Liver (tissue), 9 donors: Measurements from ENCODE around the gene C3. TPM values are rescaled to one million over a fixed set of nuclear protein-coding genes. Genes with fewer than 3 reads are reported as not detected.

Experiments used
- DNase-seq: peaks from one replicate; pipeline ENCODE4 v3.0.0-alpha.2; 2017; ENCODE audit warnings: low spot score
- H3K27ac ChIP-seq, 2 donors: one replicate each; pipeline ENCODE4 v1.7.0; 2013; ENCODE audit warnings: inconsistent platforms in 2 of 2, low read length in 2 of 2, control low read depth in 1 of 2, low read depth in 1 of 2, mild to moderate bottlenecking in 1 of 2
- H3K27me3 ChIP-seq, 4 donors: one replicate each; pipeline versions ENCODE4 v1.6.1 to v1.7.0; 2013; ENCODE audit warnings: low read length in 3 of 4, inconsistent platforms in 1 of 4, mild to moderate bottlenecking in 1 of 4, moderate library complexity in 1 of 4; ENCODE audit not compliant: control insufficient read depth in 4 of 4, insufficient read depth in 4 of 4
- H3K36me3 ChIP-seq, 4 donors: one replicate each; pipeline versions ENCODE4 v1.6.1 to v1.7.0; 2013; ENCODE audit warnings: low read length in 3 of 4, mild to moderate bottlenecking in 3 of 4, low read depth in 1 of 4, moderate library complexity in 1 of 4; ENCODE audit not compliant: control insufficient read depth in 4 of 4, insufficient read depth in 3 of 4
- H3K4me1 ChIP-seq, 4 donors: one replicate each; pipeline versions ENCODE4 v1.6.1 to v1.7.0; 2013; ENCODE audit warnings: low read length in 3 of 4, mild to moderate bottlenecking in 3 of 4, moderate library complexity in 1 of 4; ENCODE audit not compliant: control insufficient read depth in 4 of 4, insufficient read depth in 4 of 4
- H3K4me3 ChIP-seq, 3 donors: one replicate each; pipeline versions ENCODE4 v1.6.1 to v1.7.0; 2013; ENCODE audit warnings: low read length in 3 of 3, control low read depth in 1 of 3, low read depth in 1 of 3, mild to moderate bottlenecking in 1 of 3
- H3K9ac ChIP-seq, 2 donors: one replicate each; pipeline ENCODE4 v1.7.0; 2013; ENCODE audit warnings: low read length in 2 of 2, mild to moderate bottlenecking in 2 of 2, moderate library complexity in 2 of 2, control low read depth in 1 of 2, low read depth in 1 of 2
- H3K9me3 ChIP-seq, 4 donors: one replicate each; pipeline versions ENCODE4 v1.6.1 to v1.7.0; 2013; ENCODE audit warnings: low read length in 3 of 4; ENCODE audit not compliant: control insufficient read depth in 4 of 4
- EGR1 ChIP-seq, 2 donors: IDR thresholded peaks; 2 replicates each; pipeline ENCODE4 v1.6.1; 2016 to 2018; ENCODE audit warnings: antibody characterized with exemption in 2 of 2, low read depth in 2 of 2
- FOXA1 ChIP-seq: IDR thresholded peaks from 2 replicates; pipeline ENCODE4 v1.6.1; 2016; ENCODE audit warnings: antibody characterized with exemption
- FOXA2 ChIP-seq: IDR thresholded peaks from 2 replicates; pipeline ENCODE4 v1.6.1; 2016; ENCODE audit warnings: antibody characterized with exemption
- GABPA ChIP-seq, 2 donors: IDR thresholded peaks in 1 of 2; conservative IDR thresholded peaks in 1 of 2; 2 replicates each; pipeline ENCODE4 v1.6.1; 2016; ENCODE audit warnings: antibody characterized with exemption in 2 of 2, mild to moderate bottlenecking in 1 of 2, moderate library complexity in 1 of 2
- HNF4A ChIP-seq, 2 donors: conservative IDR thresholded peaks; 2 replicates each; pipeline ENCODE4 v1.6.1; 2016; ENCODE audit warnings: antibody characterized with exemption in 2 of 2, mild to moderate bottlenecking in 2 of 2
- HNF4G ChIP-seq: IDR thresholded peaks from 2 replicates; pipeline ENCODE4 v1.6.1; 2016; ENCODE audit warnings: antibody characterized with exemption
- JUND ChIP-seq, 2 donors: IDR thresholded peaks; 2 replicates each; pipeline ENCODE4 v1.6.1; 2016; ENCODE audit warnings: antibody characterized with exemption in 2 of 2
- NR2F2 ChIP-seq: IDR thresholded peaks from 2 replicates; pipeline ENCODE4 v1.6.1; 2016; ENCODE audit warnings: antibody characterized with exemption
- RAD21 ChIP-seq, 2 donors: IDR thresholded peaks; 2 replicates each; pipeline ENCODE4 v1.6.1; 2016; ENCODE audit warnings: antibody characterized with exemption in 2 of 2, mild to moderate bottlenecking in 2 of 2
- RXRA ChIP-seq, 2 donors: IDR thresholded peaks; 2 replicates each; pipeline ENCODE4 v1.6.1; 2017 to 2018; ENCODE audit warnings: antibody characterized with exemption in 2 of 2, mild to moderate bottlenecking in 1 of 2
- TAF1 ChIP-seq: conservative IDR thresholded peaks from 2 replicates; pipeline ENCODE4 v1.6.1; 2016; ENCODE audit warnings: antibody characterized with exemption, mild to moderate bottlenecking
- YY1 ChIP-seq: IDR thresholded peaks from 2 replicates; pipeline ENCODE4 v1.6.1; 2016; ENCODE audit warnings: antibody characterized with exemption, mild to moderate bottlenecking
- WGBS: extraction: QIAGEN DNeasy Blood & Tissue Kit; methylation state at CpG from one replicate; pipeline ENCODE4 v1.1.7; 2013; 5-methylcytosine and 5-hydroxymethylcytosine counted together
- polyA plus RNA-seq, 2 donors: library from polyadenylated mRNA; stranded (reverse) in 1 of 2; unstranded in 1 of 2; fragments of 200-250 nt in 1 of 2; fragments of >200 nt in 1 of 2; fragmentation: Nextera tagmentation in 1 of 2; extraction: Ambion mirVana in 1 of 2; gene quantifications; one replicate each; pipeline versions ENCODE4 v1.2.1 to v1.2.3, GENCODE V29; 2013 to 2015
- total RNA-seq, 2 donors: library from RNA; depleted of rRNA; stranded (reverse); fragments of >200 nt; gene quantifications; one replicate each; pipeline ENCODE4 v1.2.3, GENCODE V29; 2014
- TF ChIP-seq, protein P1 (sequence below): fragments of 150-350 bp; IDR thresholded peaks from 2 replicates; pipeline ENCODE4 v1.5.1; 2017; ENCODE audit warnings: improper control_type of control experiment, low read depth, low read length; ENCODE audit not compliant: missing input control
- TF ChIP-seq, protein P2 (sequence below): IDR thresholded peaks from 2 replicates; pipeline ENCODE4 v1.6.1; 2016; ENCODE audit warnings: antibody characterized with exemption
- TF ChIP-seq, protein P3 (sequence below): IDR thresholded peaks from 2 replicates; pipeline ENCODE4 v1.6.1; 2016; ENCODE audit warnings: antibody characterized with exemption
- TF ChIP-seq, protein P4 (sequence below): IDR thresholded peaks from 2 replicates; pipeline ENCODE4 v1.6.1; 2016; ENCODE audit warnings: antibody characterized with exemption
- TF ChIP-seq, protein P5 (sequence below): IDR thresholded peaks from 2 replicates; pipeline ENCODE4 v1.6.1; 2016; ENCODE audit warnings: antibody characterized with exemption, mild to moderate bottlenecking
- donor health status: healthy.
- donor health status: healthy.
- donor health status: healthy.
- donor health status: healthy.
- donor health status: healthy.

C3 gene
- total and polyA plus RNA-seq, 4 donors: 4,543 to 9,349 (median 8,015) TPM

DNA sequence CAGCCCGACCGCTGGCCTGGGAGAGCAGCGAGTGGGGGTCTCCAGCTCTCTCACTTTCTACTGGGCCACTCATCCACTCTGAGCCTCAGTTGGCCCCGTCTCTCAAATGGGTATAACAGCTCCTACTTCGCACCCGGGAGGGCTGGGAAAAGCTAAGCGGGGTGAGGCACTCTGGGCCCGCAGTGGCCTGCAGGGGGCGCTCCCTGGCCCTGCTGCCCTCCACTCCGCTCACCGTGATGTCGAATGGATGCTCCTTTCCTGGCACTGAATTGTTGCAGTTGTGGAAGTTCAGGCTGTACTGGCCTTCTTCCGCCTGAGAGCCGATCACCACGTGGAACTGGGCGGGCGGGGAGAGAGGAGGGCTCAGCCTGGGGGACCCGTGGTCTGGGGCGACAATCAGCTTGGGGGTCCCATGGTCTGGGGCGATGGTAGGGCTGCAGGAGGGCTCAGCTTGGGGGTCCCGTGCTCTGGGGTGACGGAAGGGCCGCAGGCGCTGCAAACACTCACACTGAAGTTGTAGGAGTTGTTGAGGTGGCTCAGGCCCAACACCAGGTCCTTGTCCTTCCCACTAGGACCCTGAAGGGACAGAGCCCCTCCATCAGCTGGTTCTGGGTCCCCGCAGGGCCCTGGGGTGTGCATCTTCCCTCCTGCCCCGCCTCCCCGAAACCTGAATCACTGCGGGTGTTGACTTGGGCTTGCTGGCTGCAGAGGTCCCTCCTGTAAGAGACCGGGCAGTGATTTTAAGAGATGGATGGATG lies 13.1 kb upstream of the C3 start:
- DNase-seq: no peak
- no peaks in the 10 kb centered on the region for H3K9me3 ChIP-seq
- H3K9ac ChIP-seq: no peak overlapping the region
- WGBS: 94% methylated on average over 29 of the region's 29 CpGs
- no peak overlapping the region for H3K27ac ChIP-seq
- peaks cover 5 to 49% (median 30%) of the 10 kb centered on the region in 4 donors for H3K4me1 ChIP-seq
- H3K27me3 ChIP-seq: no peaks in the 10 kb centered on the region
- H3K36me3 ChIP-seq: peaks cover 2 to 11% (median 3%) of the 10 kb centered on the region in 4 donors
- TF ChIP-seq, protein P1, sequence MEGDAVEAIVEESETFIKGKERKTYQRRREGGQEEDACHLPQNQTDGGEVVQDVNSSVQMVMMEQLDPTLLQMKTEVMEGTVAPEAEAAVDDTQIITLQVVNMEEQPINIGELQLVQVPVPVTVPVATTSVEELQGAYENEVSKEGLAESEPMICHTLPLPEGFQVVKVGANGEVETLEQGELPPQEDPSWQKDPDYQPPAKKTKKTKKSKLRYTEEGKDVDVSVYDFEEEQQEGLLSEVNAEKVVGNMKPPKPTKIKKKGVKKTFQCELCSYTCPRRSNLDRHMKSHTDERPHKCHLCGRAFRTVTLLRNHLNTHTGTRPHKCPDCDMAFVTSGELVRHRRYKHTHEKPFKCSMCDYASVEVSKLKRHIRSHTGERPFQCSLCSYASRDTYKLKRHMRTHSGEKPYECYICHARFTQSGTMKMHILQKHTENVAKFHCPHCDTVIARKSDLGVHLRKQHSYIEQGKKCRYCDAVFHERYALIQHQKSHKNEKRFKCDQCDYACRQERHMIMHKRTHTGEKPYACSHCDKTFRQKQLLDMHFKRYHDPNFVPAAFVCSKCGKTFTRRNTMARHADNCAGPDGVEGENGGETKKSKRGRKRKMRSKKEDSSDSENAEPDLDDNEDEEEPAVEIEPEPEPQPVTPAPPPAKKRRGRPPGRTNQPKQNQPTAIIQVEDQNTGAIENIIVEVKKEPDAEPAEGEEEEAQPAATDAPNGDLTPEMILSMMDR: no peak
- no peak for TF ChIP-seq FOXA1
- TF ChIP-seq, protein P2, sequence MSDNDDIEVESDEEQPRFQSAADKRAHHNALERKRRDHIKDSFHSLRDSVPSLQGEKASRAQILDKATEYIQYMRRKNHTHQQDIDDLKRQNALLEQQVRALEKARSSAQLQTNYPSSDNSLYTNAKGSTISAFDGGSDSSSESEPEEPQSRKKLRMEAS: no peak
- TF ChIP-seq HNF4G: no peak
- no peak for TF ChIP-seq YY1
- TF ChIP-seq TAF1: no peak
- TF ChIP-seq EGR1 (IDR thresholded peaks at IDR 0.05; ENCODE audit: low read depth in 2 of 2): no peak
- no peak for TF ChIP-seq JUND (IDR thresholded peaks at IDR 0.05)
- no peak for TF ChIP-seq GABPA (IDR thresholded peaks at IDR 0.05 in 1 of 2, conservative IDR thresholded peaks at IDR 0.05 in 1 of 2)
- H3K4me3 ChIP-seq: no peak overlapping the region

DNA sequence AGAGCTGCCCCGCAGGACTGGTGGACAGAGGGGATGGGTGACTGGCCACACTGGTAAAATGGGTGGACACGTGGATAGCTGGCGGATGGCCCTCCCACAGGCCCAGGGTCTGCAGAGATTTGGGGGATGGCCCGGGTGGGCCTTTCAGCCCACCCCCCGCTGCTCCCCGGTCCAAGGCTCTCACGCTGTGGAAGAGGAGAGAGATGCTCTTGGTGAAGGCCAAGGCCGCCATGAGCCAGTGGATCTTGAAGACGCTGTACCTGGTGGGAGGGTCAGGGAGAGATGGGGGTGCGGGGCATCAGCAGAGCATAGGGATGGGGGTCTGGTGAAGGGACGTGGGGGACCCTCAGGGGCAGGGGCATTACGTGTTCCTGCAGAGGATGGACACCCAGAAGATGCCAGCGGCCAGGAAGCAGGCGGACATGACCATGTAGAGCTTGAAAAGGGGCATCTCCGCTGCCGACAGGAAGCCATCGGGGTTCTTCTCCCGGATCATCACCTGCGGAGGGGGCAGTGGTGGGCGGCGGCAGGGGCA lies 12.4 kb upstream of the C3 start:
- Histone ChIP-seq H3K4me1 (peaks cover 5 to 47% (median 29%) of the 10 kb centered on the region in 4 donors), H3K4me3 (no peak overlapping the region), H3K27ac (no peak overlapping the region), H3K9me3 (no peaks in the 10 kb centered on the region), H3K36me3 (peaks cover 2 to 11% (median 3%) of the 10 kb centered on the region in 4 donors), H3K9ac (no peak overlapping the region), H3K27me3 (no peaks in the 10 kb centered on the region)
- TF ChIP-seq, protein P2: no peak
- TF ChIP-seq, protein P3, sequence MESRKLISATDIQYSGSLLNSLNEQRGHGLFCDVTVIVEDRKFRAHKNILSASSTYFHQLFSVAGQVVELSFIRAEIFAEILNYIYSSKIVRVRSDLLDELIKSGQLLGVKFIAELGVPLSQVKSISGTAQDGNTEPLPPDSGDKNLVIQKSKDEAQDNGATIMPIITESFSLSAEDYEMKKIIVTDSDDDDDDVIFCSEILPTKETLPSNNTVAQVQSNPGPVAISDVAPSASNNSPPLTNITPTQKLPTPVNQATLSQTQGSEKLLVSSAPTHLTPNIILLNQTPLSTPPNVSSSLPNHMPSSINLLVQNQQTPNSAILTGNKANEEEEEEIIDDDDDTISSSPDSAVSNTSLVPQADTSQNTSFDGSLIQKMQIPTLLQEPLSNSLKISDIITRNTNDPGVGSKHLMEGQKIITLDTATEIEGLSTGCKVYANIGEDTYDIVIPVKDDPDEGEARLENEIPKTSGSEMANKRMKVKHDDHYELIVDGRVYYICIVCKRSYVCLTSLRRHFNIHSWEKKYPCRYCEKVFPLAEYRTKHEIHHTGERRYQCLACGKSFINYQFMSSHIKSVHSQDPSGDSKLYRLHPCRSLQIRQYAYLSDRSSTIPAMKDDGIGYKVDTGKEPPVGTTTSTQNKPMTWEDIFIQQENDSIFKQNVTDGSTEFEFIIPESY: no peak
- TF ChIP-seq GABPA (IDR thresholded peaks at IDR 0.05 in 1 of 2, conservative IDR thresholded peaks at IDR 0.05 in 1 of 2) (no peak), EGR1 (IDR thresholded peaks at IDR 0.05; ENCODE audit: low read depth in 2 of 2) (no peak), RXRA (IDR thresholded peaks at IDR 0.05) (no peak), NR2F2 (no peak), JUND (IDR thresholded peaks at IDR 0.05) (no peak), TAF1 (no peak), HNF4A (conservative IDR thresholded peaks at IDR 0.05) (no peak), RAD21 (IDR thresholded peaks at IDR 0.05) (no peak), YY1 (no peak), FOXA2 (no peak), HNF4G (no peak), FOXA1 (no peak)
- TF ChIP-seq, protein P4, sequence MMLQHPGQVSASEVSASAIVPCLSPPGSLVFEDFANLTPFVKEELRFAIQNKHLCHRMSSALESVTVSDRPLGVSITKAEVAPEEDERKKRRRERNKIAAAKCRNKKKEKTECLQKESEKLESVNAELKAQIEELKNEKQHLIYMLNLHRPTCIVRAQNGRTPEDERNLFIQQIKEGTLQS: no peak
- TF ChIP-seq, protein P5, sequence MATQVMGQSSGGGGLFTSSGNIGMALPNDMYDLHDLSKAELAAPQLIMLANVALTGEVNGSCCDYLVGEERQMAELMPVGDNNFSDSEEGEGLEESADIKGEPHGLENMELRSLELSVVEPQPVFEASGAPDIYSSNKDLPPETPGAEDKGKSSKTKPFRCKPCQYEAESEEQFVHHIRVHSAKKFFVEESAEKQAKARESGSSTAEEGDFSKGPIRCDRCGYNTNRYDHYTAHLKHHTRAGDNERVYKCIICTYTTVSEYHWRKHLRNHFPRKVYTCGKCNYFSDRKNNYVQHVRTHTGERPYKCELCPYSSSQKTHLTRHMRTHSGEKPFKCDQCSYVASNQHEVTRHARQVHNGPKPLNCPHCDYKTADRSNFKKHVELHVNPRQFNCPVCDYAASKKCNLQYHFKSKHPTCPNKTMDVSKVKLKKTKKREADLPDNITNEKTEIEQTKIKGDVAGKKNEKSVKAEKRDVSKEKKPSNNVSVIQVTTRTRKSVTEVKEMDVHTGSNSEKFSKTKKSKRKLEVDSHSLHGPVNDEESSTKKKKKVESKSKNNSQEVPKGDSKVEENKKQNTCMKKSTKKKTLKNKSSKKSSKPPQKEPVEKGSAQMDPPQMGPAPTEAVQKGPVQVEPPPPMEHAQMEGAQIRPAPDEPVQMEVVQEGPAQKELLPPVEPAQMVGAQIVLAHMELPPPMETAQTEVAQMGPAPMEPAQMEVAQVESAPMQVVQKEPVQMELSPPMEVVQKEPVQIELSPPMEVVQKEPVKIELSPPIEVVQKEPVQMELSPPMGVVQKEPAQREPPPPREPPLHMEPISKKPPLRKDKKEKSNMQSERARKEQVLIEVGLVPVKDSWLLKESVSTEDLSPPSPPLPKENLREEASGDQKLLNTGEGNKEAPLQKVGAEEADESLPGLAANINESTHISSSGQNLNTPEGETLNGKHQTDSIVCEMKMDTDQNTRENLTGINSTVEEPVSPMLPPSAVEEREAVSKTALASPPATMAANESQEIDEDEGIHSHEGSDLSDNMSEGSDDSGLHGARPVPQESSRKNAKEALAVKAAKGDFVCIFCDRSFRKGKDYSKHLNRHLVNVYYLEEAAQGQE: no peak
- TF ChIP-seq, protein P1: no peak
- DNase-seq: no peak
- WGBS: 94% methylated on average over 21 of the region's 21 CpGs
